ENCODE results near the gene ITGA1. TPM values are rescaled to one million over a fixed set of nuclear protein-coding genes. Genes with fewer than 3 reads are reported as not detected.

ITGA1 gene
- total RNA-seq, 4 donors from 2014 or later: 9.3 to 88.9 (median 17.6) TPM

DNA sequence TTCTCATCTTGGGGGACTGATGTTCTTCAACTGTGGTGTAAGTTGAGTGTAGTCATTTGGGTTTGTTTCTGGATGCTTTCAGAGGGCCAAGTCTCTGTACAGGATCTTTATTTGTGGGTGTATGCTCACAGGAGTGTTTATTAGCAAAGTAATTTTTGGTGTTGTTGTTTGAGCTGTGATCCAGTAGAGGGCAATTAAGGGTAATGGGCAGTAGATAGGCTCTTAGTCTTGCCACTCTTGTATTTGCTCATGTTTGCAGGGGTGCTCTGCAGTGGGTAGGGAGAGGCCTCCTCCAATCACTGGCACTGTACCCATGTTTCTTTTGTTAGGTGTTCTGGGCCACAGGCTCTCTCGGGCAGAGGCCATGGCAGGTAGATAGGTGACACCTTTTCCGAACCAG lies 155.6 kb downstream of the ITGA1 start:
- TF ChIP-seq POLR2A (IDR thresholded peaks at IDR 0.05) (no peak), CTCF (IDR thresholded peaks at IDR 0.05) (peak in 1 of 6 experiments; percentile 26)
- WGBS, 2 donors: 83 to 95% methylated on average over 2 of the region's 2 CpGs
- no peaks in the 10 kb centered on the region for H3K27me3 ChIP-seq
- H3K9me3 ChIP-seq: no peaks in the 10 kb centered on the region
- DNase-seq: no peak
- H3K36me3 ChIP-seq: peaks cover 0 to 18% (median 0%) of the 10 kb centered on the region in 3 donors
- no peak overlapping the region for H3K4me3 ChIP-seq
- H3K27ac ChIP-seq: peak overlapping the region in 1 of 4 donors; percentile 44
- intact Hi-C loops (cut with DNase I): loop anchor here (5.0 kb wide), 1 partner anchor 164 kb away; the partner anchor contains the start of gene MOCS2
- H3K4me1 ChIP-seq: peaks cover 0 to 38% (median 4%) of the 10 kb centered on the region in 3 donors

GRCh38 chr5:52943808-52944207 lies 156.1 kb downstream of the ITGA1 start:
- DNase-seq: no peak
- peaks cover 0 to 18% (median 0%) of the 10 kb centered on the region in 3 donors for H3K36me3 ChIP-seq
- H3K9me3 ChIP-seq: no peaks in the 10 kb centered on the region
- no peaks in the 10 kb centered on the region for H3K27me3 ChIP-seq
- peak overlapping the region in 1 of 4 donors; percentile 44 for H3K27ac ChIP-seq
- no peak overlapping the region for H3K4me3 ChIP-seq
- 80 to 100% methylated on average over 1 of the region's 7 CpGs for WGBS, 2 donors
- no peak for TF ChIP-seq CTCF (IDR thresholded peaks at IDR 0.05)
- no peak for TF ChIP-seq POLR2A (IDR thresholded peaks at IDR 0.05)
- intact Hi-C loops (cut with DNase I): loop anchor here (5.0 kb wide), 1 partner anchor 163 kb away; the partner anchor contains the start of gene MOCS2
- peaks cover 0 to 44% (median 6%) of the 10 kb centered on the region in 3 donors for H3K4me1 ChIP-seq

GRCh38 chr5:52945040-52945439 lies 157.3 kb downstream of the ITGA1 start:
- intact Hi-C loops (cut with DNase I): loop anchor here (5.0 kb wide), 2 partner anchors 107 to 152 kb away; no protein-coding TSS in a partner anchor
- peaks cover 0 to 56% (median 13%) of the 10 kb centered on the region in 3 donors for H3K4me1 ChIP-seq

GRCh38 chr5:52947208-52947607 lies 159.5 kb downstream of the ITGA1 start:
- 44 to 52% methylated on average over 4 of the region's 4 CpGs for WGBS, 2 donors
- intact Hi-C loops (cut with DNase I): loop anchor here (5.0 kb wide), 2 partner anchors 105 to 150 kb away; no protein-coding TSS in a partner anchor
- Histone ChIP-seq H3K4me3 (no peak overlapping the region), H3K27me3 (no peaks in the 10 kb centered on the region), H3K4me1 (peaks cover 0 to 70% (median 18%) of the 10 kb centered on the region in 3 donors), H3K36me3 (peaks cover 0 to 4% (median 0%) of the 10 kb centered on the region in 3 donors), H3K9me3 (no peaks in the 10 kb centered on the region), H3K27ac (peak overlapping the region in 3 of 4 donors; percentile 27 to 53 (median 44))
- no peak for DNase-seq
- TF ChIP-seq POLR2A (IDR thresholded peaks at IDR 0.05): no peak

More at GRCh38 chr5:52945040-52945439, 157.3 kb downstream of the ITGA1 start:
- no peaks in the 10 kb centered on the region for H3K27me3 ChIP-seq
- peaks cover 0 to 15% (median 0%) of the 10 kb centered on the region in 3 donors for H3K36me3 ChIP-seq
- no peaks in the 10 kb centered on the region for H3K9me3 ChIP-seq
- H3K27ac ChIP-seq: peak overlapping the region in 2 of 4 donors; percentile 44
- H3K4me3 ChIP-seq: peak overlapping the region; percentile 1 to 62 (median 16)
- no peak for TF ChIP-seq CTCF (IDR thresholded peaks at IDR 0.05)
- TF ChIP-seq POLR2A (IDR thresholded peaks at IDR 0.05): no peak
- WGBS, 2 donors: 15% methylated on average over 4 of the region's 4 CpGs
- DNase-seq: no peak

DNA sequence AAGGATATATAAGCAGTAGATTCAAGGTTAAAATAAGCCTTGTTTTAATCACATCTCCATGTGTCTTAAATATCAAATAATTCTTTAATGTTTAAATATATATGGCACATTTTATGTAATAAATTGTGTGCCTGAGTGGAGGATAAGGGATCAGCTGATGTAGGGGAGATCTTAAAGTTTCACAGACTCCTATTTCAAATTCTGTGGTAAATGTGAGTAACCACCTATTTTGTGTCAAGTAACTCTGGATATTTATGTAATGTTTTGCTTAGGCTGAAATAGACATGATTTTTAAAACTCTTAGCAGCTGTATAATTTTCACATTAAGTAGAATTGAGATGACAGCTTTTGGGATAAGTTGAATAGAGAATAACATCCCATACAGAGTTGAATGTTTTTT lies 160.1 kb downstream of the ITGA1 start:
- intact Hi-C loops (cut with DNase I): loop anchor here (5.0 kb wide), 2 partner anchors 104 to 149 kb away; no protein-coding TSS in a partner anchor
- H3K27ac ChIP-seq: peak overlapping the region in 3 of 4 donors; percentile 0 to 46 (median 44)
- no peak overlapping the region for H3K4me3 ChIP-seq
- TF ChIP-seq CTCF (IDR thresholded peaks at IDR 0.05) (no peak), POLR2A (IDR thresholded peaks at IDR 0.05) (no peak)
- H3K36me3 ChIP-seq: peaks cover 0 to 4% (median 0%) of the 10 kb centered on the region in 3 donors
- no peak for DNase-seq
- H3K9me3 ChIP-seq: no peaks in the 10 kb centered on the region
- peaks cover 0 to 70% (median 18%) of the 10 kb centered on the region in 3 donors for H3K4me1 ChIP-seq
- no peaks in the 10 kb centered on the region for H3K27me3 ChIP-seq
